GM19025 (cell line): ENCODE results near the gene ASMTL.
"Not testable (repeated sequence)": the region's sequence is repeated elsewhere in the genome, so short reads cannot be mapped to it uniquely, and the experiment has no call there.

Source experiments
- ATAC-seq: cut with Tn5 transposase; IDR thresholded peaks from one replicate; pipeline ENCODE4 v1.9.1; 2021; ENCODE audit warnings: mild to moderate bottlenecking, low read depth, moderate library complexity; ENCODE audit not compliant: unreplicated experiment

The ASMTL gene

GRCh38 chrX:1482530-1482928 lies 29.8 kb upstream of the ASMTL start:
- not testable (repeated sequence) for ATAC-seq

GRCh38 chrX:1481636-1482529 lies 29.2 kb upstream of the ASMTL start:
- ATAC-seq = peak; percentile 33

- no peak for ATAC-seq
Measured at GRCh38 chrX:1480082-1480785, 27.5 kb upstream of the ASMTL start.

- no peak for ATAC-seq
Measured at GRCh38 chrX:1477801-1478458, 25.2 kb upstream of the ASMTL start.

- no peak for ATAC-seq
Measured at GRCh38 chrX:1477229-1477628, 24.5 kb upstream of the ASMTL start.

GRCh38 chrX:1476682-1477081 lies 24.0 kb upstream of the ASMTL start:
- ATAC-seq = no peak

GRCh38 chrX:1475881-1476280 lies 23.2 kb upstream of the ASMTL start:
- no peak for ATAC-seq

- no peak for ATAC-seq
Measured at GRCh38 chrX:1475481-1475880, 22.8 kb upstream of the ASMTL start.

GRCh38 chrX:1474593-1474992 lies 21.9 kb upstream of the ASMTL start:
- not testable (repeated sequence) for ATAC-seq

GRCh38 chrX:1472975-1473374 lies 20.3 kb upstream of the ASMTL start:
- ATAC-seq = no peak

GRCh38 chrX:1468250-1468772 lies 15.6 kb upstream of the ASMTL start:
- ATAC-seq = peak; percentile 55

- peak; percentile 42 for ATAC-seq
Measured at GRCh38 chrX:1466971-1467561, 14.4 kb upstream of the ASMTL start.

GRCh38 chrX:1466232-1466661 lies 13.5 kb upstream of the ASMTL start:
- no peak for ATAC-seq

- no peak for ATAC-seq
Measured at GRCh38 chrX:1465286-1466231, 12.8 kb upstream of the ASMTL start.

GRCh38 chrX:1464971-1465285 lies 12.2 kb upstream of the ASMTL start:
- ATAC-seq = no peak

- ATAC-seq = no peak
Measured at GRCh38 chrX:1464041-1464970, 11.6 kb upstream of the ASMTL start.

GRCh38 chrX:1463581-1463980 lies 10.9 kb upstream of the ASMTL start:
- no peak for ATAC-seq

GRCh38 chrX:1462596-1463251 lies 10.0 kb upstream of the ASMTL start:
- ATAC-seq = no peak
